COLO668 (cell line): ENCODE results near the gene ZNF280D.
A peak's percentile ranks its signal among the peaks of the same experiment; 100 is the strongest.

Source experiments
- DNase-seq: peaks from one replicate; lab custom pipeline; 2025; ENCODE audit not compliant: unreplicated experiment; lab: John Stamatoyannopoulos, UW

ZNF280D gene

DNA sequence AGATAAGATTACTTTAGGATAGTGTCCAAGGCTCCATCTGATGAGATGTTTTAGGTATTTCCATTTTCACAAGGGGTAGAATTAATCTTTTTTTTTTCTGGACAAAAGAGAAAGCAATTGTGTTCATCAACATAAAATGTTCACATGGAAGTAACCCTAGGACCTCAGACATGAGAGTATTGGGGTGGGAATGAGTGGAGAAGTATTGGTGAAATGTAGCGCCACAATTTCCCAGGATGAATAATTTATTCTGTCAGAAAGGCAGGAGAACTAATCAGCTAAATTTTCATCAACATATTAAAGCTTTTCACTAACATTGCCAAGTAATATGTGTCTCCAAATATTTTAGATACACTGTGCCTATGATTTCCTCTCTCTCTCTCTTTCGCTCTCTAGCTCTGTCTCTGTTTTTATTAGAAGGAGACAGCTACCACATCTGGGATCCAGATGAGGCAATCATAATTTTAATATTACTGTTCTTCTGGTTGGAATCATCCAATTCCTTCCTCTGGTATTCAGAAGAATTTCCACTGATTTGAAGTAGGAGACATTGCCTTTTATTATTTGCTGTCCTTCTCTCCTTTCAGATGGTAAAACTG is 21.6 kb upstream of the ZNF280D start:
- DNase-seq = no peak

DNA sequence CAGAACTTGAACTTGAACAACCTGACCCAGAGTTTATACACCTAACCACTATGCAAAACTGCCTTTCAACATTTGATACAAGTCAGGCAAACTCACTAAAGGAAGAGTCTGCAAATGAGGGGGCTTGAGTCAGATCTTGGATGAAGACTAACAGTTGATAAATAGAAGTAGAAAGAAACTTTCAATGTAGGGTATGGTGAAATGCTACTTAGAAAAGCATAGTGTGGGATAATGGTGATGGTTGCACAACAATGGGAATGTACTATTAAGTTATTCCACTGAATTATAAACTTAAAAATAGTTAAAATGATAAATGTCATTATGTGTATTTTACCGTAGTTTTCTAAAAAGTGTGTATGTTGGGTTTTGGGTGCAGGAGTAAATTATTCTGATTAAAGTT is 19.7 kb upstream of the ZNF280D start:
- DNase-seq = no peak

DNA sequence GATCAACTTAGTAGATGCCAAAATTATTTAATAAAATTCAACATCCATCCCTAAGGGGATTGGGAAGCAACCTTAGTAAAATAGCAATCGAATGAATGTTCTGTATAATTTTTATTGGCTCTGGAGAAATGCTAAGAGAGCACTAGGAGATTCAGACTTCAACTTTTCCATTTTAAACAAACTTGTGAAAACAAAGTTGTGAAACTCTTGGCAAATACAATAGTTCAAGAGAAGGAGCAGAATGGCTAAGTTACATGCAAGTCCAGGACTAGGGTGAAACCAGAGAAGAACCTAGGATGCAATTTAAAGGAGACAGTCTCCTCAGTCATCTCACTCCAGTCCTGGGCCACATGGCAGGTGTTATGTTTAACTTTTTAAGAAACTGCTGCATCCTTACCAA is 16.7 kb upstream of the ZNF280D start:
- no peak for DNase-seq

DNA sequence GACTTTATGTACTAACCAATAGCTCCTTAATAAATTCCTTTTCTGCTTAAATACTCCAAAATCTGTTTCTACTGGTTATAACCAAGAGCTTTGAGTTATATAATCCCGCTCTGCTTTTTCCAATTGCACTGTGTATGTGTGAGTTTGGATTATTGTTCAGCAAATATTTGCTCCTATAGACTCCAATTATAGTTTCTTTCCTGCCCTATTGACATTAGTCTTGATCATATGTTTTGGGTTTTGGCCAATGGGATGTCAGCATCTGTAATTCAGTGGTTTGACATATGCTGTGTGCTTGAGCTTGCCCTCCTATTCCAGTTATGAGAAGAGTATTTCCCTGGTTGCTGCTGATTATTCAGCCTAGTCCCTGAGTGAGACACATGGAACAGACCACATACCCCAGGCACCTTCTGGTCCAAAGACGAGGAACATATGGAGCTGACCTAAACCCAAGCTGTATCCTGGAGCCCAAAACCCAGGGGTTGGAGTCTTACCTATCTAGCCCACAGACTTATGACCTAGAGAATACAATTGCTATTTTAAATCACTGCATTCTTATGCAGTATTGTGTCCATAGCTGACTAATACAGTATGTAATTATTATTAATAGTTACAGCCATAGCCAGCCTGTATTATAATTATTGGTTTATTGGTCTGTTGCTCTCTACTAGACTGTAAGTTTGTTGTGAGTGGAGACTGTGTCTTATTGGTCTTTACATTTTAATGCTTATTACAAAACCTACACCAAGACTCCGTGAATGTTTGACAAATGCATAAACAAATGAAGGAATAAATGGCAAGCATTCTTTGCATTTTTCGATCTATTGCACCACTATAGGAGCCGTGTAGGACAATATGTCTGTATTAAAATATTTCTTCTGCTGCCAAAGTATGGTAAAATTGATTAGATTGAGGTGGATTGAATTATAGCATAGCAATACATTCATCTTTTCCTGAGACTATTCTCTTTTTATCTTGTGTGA is 11.7 kb upstream of the ZNF280D start:
- DNase-seq = no peak

DNA sequence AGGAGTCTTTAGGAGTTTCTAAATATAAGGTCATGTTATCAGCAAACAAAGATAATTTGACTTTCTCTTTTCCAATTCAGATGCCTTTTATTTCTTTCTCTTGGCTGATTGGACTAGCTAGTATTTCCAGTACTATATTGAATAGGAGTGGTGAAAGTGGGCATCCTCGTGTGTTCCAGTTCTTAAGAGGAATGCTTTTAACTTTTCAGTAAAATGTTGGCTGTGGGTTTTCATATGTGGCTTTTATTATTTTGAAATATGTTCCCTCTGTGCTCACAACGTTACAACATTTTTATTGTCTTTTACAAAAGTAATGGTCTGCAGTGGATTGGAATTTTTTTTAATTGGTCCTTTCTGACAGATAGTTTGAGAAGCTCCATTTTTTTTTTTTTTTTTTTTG is 8.2 kb upstream of the ZNF280D start:
- no peak for DNase-seq

DNA sequence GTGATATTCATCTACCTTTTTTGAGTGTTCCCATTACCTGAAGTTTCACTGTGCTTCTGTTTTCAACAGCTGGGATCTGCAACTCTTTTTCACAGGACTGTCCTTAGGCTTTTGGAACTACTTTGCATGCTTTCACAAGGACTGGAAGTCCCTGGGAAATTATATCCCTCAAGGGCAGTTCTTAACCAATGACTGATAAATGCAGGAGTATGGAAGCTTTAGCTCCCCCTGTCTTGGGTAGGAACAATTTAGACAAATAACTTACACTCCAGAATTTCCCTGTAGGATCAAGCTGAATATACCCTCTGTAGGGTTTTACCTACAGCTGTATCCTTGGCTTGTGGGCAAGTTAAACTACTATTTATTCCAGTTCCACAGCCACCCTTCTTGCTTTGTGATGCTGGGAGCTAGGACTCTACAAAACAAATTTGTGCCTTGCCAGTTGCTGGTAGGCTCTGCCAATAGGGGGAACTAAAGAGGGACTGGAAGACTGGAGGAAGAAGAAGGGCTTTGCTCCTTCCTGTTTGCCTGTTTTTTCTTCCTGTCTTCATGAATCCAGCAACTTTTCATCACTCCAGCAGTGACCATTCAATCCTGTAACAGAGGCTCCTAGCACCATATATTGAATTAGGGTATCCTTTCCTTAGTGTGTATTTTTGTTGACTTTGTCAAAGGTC is 6.8 kb upstream of the ZNF280D start:
- no peak for DNase-seq

DNA sequence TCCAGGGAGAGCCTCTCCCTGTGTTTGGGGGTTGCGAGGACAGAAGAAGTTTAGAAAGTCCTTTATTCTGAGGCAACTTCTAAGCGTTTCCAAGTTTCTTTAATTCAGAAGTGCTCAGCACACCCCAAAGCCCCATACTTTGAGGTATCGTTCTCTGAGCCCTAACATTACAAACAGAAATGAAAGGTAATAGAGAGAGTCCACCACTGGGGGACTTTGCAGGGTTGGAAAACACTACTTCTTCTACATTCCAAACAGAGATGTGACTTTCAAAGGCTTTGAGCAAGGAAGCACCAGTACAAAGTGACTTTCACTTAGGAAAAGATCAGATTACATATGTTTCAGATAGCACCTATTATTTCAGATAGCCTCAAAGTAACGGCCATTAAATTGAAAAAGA is 6.2 kb upstream of the ZNF280D start:
- DNase-seq = no peak

DNA sequence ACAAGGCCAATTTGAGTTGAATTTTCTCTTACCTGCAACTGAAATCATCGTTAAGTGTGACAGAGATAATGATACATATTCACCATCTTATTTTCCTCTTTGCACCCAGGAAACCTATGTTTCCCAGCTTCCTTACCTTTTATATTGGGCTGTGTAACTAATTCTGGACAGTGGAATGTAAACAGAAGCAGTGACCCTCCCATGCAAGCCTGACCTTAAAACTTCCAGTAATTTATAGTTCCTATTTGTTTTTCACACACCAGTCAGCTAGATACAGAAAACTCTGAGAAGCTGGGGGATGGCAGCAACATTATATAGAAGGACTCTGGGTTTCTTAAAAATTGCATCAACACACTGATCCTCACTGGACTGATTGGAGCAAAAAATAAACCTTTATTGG is 4.5 kb upstream of the ZNF280D start:
- DNase-seq = no peak

DNA sequence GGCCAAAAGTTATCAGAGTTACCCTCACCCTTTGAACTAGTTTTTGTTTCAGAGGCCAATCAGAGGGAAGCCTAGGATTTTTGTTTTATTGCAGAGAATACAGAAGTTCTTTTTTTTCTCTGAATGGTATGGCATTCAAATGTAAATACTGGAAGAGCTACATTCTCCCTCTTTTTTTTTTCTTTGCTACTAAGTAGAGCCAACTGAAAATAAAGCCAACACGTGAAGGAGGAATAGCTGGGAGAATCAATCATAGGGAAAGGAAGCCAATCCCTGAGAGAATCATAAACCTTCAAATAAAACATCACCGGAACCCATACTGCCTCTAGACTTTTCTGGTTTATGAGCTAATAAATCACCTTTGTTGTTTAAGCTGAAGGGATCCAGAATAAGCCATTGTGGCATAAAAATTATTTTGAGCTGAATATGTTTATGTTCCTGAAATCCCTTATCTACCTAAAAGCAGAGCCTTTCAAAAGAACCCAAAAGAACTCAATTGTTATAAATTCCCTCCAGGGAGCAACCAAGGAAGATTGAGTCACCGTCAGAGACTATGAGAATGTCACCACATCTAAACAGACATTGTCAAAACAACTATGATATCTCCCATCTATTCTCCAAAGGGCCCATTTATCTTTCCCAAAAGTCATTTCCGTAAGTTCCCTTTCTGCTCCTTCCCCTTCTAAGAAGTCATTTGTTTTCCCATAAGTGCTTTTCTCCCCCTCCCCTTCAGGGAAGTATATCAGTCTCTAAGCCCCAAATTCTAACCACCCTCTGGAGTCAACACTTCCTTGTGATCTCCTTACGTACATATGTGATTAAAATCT is 3.8 kb upstream of the ZNF280D start:
- no peak for DNase-seq

DNA sequence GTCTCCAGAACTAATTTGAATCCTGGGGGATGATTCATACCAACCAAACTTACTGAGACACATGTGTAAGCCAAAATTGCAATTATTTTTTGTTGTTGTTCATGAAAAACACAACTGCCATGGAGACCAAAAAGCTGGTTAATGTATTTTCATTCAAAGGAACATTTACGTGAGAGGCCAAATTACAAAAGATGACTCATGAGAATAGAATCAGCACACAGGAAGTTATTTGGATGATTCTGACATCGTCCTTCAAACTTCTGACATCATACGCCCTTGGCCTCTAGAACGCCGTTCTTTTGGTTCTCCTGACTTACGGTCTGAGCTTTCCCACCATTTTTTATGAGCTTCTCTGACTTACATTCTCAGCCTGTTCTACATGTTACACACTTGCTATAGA is 3.0 kb upstream of the ZNF280D start:
- DNase-seq = no peak

DNA sequence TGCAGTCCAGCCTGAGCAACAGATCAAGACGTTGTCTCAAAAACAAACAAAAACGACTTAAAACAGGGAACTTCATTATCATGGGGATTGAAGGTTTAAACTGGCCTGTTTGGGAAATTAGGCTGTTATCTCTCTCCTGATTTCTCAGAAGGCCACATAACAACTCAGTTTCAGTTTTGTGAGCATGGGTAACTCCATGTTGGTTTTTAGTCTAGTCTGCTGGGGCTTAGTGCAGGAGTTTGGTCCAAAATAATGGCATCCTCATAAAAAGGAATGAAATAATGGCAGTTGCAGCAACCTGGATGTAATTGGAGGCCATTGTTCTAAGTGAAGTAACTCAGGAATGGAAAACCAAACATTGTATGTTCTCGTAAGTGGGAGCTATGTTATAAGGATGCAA is 2.3 kb upstream of the ZNF280D start:
- DNase-seq = no peak

DNA sequence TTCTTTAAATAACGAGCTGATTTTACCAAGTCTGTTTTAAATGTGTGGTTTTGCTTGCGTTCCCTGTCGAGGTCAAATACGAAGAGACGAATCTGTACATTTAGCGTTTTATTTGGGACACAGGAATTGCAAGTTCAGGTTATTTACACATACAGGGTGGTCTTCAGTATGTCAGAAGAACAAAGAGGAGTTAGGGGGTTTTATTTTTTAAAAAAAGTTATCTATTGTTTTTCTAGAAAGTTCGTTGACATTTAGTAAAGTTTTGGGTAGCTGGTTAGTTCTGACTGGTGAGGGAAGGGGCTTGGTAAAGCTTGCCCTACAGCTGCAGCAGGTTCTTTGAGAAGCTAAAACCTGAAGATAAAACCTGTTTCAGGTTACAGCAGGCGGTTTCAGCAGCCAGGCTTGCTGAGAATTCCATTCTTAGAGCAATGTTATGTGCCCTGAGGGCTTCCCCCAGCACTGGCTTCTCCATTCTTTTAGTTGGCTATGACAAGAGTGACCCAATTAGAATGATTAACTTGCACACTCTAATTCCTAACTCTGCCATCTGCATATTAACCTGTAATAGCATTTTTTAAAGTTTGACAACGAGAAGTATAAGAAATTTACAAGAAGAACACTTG is 815 bp upstream of the ZNF280D start:
- peak; percentile 9 for DNase-seq

DNA sequence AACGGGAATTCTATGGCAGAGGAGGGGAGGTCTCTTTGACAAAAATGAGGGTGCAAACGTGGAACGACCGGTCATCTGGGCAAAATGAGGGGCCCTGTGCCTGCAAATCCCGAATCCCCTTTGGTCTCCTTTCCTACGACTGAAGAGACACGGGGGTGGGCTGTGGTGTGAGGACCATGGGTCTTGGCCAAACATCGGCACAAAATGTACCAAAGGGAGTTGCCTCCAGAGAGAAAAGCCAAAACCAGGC is 498 bp downstream of the ZNF280D start:
- DNase-seq = no peak

DNA sequence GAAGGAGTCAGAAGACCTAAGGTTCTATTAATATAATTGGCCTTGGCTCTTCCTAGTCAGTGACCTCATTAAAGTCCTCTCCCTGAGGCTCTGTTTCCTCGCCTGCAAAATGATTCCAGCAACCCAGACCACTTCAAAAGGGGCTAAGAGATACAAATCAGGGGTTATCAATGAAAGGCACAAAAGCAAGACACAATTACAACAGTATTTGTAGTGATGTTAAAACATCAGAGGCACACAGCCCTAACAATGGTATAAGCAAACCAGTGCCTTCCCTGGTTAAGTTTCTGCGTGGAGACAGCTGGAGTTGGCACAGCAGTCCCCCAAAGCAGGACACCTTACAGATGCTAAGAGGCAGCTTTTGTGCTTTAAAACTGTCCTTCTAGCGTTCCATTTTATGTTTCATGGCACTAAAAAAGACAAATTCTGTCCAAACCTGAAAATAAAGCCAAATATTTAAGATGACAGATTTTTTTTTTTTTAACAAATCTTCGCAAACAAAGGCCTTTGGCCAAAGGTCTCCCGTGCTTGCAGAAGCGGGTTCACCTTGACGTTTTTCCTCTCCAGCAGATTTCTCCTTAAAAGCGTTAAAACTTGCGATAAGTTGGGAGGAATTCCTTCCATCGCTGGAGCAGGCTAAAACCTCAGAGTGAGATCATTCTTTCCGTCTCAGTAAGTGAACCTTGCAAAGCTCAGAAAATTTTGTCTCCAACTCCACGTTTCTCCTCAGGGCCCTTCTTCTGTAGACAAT is 999 bp downstream of the ZNF280D start:
- peak; percentile 13 for DNase-seq

DNA sequence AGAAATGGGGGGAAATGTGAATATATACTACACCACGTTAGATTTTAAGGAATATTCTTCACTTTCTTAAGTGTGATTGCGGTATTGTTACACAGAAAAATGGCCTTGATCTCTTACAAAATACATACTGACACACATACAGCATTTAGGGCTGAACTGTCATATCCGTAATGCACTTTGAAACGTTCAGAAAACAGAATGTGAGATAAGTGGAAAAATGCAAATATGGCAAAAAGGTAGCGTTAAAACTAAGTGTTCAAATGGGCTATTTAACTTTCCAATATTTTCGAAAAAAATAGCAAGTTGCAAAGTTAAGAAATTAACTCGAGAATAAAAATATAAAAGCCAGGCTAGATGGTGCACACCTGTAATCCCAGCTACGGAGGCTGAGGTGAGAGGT is 1.8 kb downstream of the ZNF280D start:
- DNase-seq = no peak

DNA sequence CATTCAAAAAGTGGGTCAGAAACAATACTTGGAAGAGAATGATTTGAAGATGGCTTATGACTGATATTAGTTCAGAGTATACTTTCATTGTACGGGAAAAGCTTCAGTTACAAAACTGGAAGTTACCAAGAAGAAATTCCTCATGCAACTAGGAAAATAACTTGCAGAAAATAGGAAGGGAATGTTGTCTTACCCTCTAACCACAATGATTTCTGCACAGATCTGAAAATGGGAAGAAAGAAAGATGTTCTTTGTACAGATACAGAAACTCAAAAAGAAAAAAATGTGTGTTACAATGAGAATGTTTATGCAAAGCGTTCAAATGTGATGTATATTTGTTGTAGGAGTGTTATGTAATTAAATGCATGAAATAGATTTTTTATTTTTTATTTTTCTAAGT is 3.7 kb downstream of the ZNF280D start:
- DNase-seq = no peak

DNA sequence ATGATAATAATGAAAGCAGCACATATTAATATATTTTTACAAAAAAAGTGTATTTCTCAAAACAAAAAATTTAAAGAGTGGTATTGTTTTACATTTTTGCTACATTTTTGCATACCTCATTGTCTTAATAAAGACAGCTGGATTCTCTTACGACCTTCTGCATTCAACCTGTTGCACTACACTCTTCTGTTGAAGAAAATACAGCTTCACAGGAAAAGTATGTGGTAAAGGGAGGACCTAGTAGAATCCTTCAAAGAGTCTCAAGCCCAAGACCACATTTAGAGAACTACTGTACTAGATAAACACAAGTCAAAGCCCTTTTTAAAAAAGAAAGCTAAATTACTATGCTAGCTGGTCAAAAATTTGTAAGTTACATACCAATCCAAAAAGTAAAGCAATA is 7.9 kb downstream of the ZNF280D start:
- no peak for DNase-seq

DNA sequence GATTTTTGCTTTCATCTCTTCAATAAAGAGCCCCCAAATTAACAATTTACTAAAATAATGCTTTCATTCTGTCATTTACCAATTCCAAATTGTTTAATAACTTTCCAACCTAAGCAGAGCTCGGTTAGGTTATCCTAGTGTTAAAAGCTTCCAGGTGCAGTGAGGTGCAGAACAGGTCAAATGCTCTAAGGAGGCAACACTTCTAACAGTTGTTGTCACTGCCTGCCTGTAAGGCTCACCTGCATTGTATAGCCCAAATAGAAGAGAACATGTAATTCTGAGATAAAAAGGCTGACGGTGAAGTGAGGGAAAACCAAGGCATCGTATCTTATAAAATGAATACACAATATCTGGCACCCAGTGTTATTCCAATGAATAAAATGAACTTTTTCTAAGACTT is 9.1 kb downstream of the ZNF280D start:
- no peak for DNase-seq

DNA sequence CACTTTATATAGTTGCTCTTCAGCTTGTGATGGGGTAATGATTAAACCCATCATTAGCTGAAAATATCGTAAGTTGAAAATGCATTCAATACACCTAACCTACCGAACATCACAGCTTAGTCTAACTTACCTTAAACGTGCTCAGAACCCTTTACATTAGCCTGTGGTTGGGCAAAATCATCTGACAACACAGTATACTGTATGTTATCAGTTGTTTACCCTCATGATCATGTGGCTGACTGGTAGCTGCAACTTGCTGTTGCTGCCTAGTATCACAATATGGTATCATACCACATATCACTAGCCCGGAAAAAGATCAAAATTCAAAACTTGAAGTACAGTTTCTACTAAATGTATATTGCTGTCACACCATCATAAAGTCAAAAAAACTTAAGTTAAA is 9.5 kb downstream of the ZNF280D start:
- DNase-seq = no peak

DNA sequence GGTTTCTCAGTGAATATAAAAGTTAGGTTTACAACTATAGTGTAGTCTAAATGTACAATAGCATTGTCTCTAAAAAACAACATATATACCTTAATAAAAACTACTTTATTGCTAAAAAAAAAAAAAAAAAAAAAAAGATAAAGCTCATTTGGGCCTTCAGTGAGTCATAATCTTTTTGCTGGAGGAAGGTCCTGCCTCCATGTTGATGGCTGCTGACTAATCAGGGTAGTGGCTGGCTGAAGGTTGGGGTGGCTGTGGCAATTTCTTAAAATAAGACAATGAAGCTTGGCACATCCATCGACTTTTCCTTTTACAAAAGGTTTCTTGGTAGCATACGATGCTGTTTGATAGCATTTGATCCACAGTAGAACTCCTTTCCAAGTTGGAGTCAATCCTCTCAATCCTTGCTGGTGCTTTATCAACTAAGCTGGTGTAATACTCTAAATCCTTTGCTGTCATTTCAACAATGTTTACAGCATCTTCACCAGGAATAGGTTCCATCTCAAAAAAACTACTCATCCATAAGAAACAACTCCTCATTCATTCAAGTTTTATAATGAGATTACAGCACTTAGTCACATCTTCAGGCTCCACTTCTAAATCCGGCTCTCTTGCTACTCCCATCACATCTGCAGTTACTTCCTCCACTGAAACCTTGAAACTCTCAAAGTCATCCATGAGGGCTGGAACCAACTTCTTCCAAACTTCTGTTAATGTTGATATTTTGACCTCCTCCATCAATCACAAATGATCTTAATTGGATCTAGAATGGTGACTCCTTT is 13.3 kb downstream of the ZNF280D start:
- no peak for DNase-seq
